ENCODE data around the gene ATG5.

ATG5 gene

DNA sequence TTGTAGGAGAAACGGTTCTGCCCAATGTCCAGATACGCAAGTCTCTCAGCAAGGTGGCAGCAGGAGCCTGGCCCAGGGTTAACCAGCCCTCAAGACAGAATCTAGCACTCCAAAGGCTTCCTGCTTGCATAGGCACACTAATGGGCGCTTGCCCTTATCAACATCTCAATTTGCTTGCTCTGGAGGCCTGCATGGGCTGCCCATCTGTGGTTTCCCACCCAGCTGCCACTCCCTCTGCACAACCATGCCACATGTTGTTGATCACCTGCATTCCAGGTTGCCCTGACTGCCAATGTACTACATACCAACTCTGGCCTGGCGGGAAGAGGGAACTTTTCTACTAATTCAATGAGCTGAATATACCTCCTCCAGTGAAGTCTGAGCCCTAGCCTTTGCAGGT is 74.6 kb downstream of the ATG5 start (continued):
- TF ChIP-seq, protein P1, sequence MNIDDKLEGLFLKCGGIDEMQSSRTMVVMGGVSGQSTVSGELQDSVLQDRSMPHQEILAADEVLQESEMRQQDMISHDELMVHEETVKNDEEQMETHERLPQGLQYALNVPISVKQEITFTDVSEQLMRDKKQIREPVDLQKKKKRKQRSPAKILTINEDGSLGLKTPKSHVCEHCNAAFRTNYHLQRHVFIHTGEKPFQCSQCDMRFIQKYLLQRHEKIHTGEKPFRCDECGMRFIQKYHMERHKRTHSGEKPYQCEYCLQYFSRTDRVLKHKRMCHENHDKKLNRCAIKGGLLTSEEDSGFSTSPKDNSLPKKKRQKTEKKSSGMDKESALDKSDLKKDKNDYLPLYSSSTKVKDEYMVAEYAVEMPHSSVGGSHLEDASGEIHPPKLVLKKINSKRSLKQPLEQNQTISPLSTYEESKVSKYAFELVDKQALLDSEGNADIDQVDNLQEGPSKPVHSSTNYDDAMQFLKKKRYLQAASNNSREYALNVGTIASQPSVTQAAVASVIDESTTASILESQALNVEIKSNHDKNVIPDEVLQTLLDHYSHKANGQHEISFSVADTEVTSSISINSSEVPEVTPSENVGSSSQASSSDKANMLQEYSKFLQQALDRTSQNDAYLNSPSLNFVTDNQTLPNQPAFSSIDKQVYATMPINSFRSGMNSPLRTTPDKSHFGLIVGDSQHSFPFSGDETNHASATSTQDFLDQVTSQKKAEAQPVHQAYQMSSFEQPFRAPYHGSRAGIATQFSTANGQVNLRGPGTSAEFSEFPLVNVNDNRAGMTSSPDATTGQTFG (tag by site-specific recombination; IDR thresholded peaks at IDR 0.05; ENCODE audit: borderline replicate concordance), result no peak
- TF ChIP-seq ZNF350 (tag by site-specific recombination; IDR thresholded peaks at IDR 0.05) (no peak), SP3 (tag by site-specific recombination; IDR thresholded peaks at IDR 0.05) (no peak), REPIN1 (tag by site-specific recombination; IDR thresholded peaks at IDR 0.05; ENCODE audit: low read depth) (no peak), ZFP69B (tag by site-specific recombination; IDR thresholded peaks at IDR 0.05) (no peak), ZFP41 (tag by site-specific recombination; IDR thresholded peaks at IDR 0.05; ENCODE audit: borderline replicate concordance) (no peak)
- TF ChIP-seq, protein P2, sequence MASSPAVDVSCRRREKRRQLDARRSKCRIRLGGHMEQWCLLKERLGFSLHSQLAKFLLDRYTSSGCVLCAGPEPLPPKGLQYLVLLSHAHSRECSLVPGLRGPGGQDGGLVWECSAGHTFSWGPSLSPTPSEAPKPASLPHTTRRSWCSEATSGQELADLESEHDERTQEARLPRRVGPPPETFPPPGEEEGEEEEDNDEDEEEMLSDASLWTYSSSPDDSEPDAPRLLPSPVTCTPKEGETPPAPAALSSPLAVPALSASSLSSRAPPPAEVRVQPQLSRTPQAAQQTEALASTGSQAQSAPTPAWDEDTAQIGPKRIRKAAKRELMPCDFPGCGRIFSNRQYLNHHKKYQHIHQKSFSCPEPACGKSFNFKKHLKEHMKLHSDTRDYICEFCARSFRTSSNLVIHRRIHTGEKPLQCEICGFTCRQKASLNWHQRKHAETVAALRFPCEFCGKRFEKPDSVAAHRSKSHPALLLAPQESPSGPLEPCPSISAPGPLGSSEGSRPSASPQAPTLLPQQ (tag by site-specific recombination; IDR thresholded peaks at IDR 0.05), result no peak
- TF ChIP-seq, protein P3, sequence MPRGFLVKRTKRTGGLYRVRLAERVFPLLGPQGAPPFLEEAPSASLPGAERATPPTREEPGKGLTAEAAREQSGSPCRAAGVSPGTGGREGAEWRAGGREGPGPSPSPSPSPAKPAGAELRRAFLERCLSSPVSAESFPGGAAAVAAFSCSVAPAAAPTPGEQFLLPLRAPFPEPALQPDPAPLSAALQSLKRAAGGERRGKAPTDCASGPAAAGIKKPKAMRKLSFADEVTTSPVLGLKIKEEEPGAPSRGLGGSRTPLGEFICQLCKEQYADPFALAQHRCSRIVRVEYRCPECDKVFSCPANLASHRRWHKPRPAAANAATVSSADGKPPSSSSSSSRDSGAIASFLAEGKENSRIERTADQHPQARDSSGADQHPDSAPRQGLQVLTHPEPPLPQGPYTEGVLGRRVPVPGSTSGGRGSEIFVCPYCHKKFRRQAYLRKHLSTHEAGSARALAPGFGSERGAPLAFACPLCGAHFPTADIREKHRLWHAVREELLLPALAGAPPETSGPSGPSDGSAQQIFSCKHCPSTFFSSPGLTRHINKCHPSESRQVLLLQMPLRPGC (tag by site-specific recombination; IDR thresholded peaks at IDR 0.05), result no peak

DNA sequence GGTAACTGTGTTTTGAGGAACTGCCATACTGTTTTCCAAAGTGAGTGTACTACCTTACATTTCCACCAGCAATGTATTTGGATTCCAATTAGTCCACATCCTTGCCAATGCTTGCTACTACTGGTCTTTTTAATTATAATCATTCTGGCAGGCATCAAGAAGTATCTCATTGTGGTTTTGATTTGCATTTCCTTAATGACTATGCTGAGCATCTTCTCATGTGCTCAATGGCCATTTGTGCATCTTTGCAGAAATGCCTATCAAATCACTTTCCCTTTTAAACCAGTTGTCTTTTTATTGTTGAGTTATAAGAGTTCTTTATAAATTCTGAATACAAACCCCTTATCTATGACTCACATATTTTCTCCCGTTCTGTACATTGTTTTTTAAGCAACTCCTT is 75.9 kb downstream of the ATG5 start:
- ChIA-PET CTCF (no interaction called here), POLR2A (no interaction called here)
- TF ChIP-seq ZNF221 (tag by site-specific recombination; IDR thresholded peaks at IDR 0.05; ENCODE audit: borderline replicate concordance) (no peak), REPIN1 (tag by site-specific recombination; IDR thresholded peaks at IDR 0.05; ENCODE audit: low read depth) (no peak)
- TF ChIP-seq, protein P4, sequence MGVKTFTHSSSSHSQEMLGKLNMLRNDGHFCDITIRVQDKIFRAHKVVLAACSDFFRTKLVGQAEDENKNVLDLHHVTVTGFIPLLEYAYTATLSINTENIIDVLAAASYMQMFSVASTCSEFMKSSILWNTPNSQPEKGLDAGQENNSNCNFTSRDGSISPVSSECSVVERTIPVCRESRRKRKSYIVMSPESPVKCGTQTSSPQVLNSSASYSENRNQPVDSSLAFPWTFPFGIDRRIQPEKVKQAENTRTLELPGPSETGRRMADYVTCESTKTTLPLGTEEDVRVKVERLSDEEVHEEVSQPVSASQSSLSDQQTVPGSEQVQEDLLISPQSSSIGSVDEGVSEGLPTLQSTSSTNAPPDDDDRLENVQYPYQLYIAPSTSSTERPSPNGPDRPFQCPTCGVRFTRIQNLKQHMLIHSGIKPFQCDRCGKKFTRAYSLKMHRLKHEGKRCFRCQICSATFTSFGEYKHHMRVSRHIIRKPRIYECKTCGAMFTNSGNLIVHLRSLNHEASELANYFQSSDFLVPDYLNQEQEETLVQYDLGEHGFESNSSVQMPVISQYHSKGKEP (tag by site-specific recombination; IDR thresholded peaks at IDR 0.05), result no peak
- Histone ChIP-seq H3K27ac (ENCODE audit: extremely low read depth, low read depth, low read length) (no peak overlapping the region), H3K4me1 (ENCODE audit: control insufficient read depth, insufficient read depth, low read length) (0 out of 2 replicates have a peak, but pooled peaks cover 2% of the 10 kb centered on the region), H3K9me3 (ENCODE audit: control insufficient read depth, insufficient read depth, low read depth, low read length) (no peaks in the 10 kb centered on the region), H3K4me3 (ENCODE audit: low read depth, low read length) (no peak overlapping the region), H3K36me3 (ENCODE audit: control insufficient read depth in 2 of 2, insufficient read depth in 1 of 2, low read length in 2 of 2) (peaks cover 6 to 15% of the 10 kb centered on the region in 2 experiments; a peak in 2 of 3 replicates)

DNA sequence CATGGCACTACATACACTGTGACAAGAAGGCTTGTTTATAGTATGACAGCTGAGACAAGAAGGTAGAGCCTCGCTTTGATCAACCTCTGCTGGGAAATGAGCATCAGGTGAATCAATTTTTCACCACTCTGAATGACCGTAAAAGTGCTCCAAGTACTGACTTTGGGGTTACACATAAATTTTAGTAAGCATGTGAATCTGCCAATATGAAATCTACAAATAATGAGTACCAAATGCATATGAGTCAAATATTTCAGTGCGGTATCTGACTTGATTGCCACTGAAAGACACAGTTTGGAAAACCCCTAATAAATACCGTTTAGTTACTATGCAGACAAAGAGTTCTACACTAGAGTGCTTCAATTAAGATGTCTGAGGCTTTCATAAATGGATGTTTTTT is 77.8 kb downstream of the ATG5 start:
- Histone ChIP-seq H3K36me3 (ENCODE audit: control insufficient read depth in 2 of 2, insufficient read depth in 1 of 2, low read length in 2 of 2) (peaks cover 6 to 17% of the 10 kb centered on the region in 2 experiments; a peak in 2 of 3 replicates), H3K4me1 (ENCODE audit: control insufficient read depth, insufficient read depth, low read length) (no peaks in the 10 kb centered on the region), H3K9me3 (ENCODE audit: control insufficient read depth, insufficient read depth, low read depth, low read length) (no peaks in the 10 kb centered on the region), H3K4me3 (ENCODE audit: low read depth, low read length) (no peak overlapping the region), H3K27ac (ENCODE audit: extremely low read depth, low read depth, low read length) (no peak overlapping the region)
- ChIA-PET CTCF (interaction anchor here (1.1 kb wide), 1 partner anchor 10 kb away, joined by 3 read pairs; no protein-coding TSS in a partner anchor), POLR2A (no interaction called here)
- TF ChIP-seq, protein P5, sequence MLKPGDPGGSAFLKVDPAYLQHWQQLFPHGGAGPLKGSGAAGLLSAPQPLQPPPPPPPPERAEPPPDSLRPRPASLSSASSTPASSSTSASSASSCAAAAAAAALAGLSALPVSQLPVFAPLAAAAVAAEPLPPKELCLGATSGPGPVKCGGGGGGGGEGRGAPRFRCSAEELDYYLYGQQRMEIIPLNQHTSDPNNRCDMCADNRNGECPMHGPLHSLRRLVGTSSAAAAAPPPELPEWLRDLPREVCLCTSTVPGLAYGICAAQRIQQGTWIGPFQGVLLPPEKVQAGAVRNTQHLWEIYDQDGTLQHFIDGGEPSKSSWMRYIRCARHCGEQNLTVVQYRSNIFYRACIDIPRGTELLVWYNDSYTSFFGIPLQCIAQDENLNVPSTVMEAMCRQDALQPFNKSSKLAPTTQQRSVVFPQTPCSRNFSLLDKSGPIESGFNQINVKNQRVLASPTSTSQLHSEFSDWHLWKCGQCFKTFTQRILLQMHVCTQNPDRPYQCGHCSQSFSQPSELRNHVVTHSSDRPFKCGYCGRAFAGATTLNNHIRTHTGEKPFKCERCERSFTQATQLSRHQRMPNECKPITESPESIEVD (tag by site-specific recombination; IDR thresholded peaks at IDR 0.05), result no peak
- TF ChIP-seq, protein P6, sequence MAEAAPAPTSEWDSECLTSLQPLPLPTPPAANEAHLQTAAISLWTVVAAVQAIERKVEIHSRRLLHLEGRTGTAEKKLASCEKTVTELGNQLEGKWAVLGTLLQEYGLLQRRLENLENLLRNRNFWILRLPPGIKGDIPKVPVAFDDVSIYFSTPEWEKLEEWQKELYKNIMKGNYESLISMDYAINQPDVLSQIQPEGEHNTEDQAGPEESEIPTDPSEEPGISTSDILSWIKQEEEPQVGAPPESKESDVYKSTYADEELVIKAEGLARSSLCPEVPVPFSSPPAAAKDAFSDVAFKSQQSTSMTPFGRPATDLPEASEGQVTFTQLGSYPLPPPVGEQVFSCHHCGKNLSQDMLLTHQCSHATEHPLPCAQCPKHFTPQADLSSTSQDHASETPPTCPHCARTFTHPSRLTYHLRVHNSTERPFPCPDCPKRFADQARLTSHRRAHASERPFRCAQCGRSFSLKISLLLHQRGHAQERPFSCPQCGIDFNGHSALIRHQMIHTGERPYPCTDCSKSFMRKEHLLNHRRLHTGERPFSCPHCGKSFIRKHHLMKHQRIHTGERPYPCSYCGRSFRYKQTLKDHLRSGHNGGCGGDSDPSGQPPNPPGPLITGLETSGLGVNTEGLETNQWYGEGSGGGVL (tag by site-specific recombination; IDR thresholded peaks at IDR 0.05), result no peak
- no peak for TF ChIP-seq ZNF561 (tag by site-specific recombination; IDR thresholded peaks at IDR 0.05; ENCODE audit: borderline replicate concordance)

Measured in HEK293 (cell line).